ENCODE data around the gene EVA1C. TPM values are rescaled to one million over a fixed set of nuclear protein-coding genes. Genes with fewer than 3 reads are reported as not detected.
"Not testable (repeated sequence)": the region's sequence is repeated elsewhere in the genome, so short reads cannot be mapped to it uniquely, and the experiment has no call there.

Gene EVA1C
- total RNA-seq, 1 donor from 2014 or later: 36.3 TPM

GRCh38 chr21:32423320-32424190 is 11.0 kb downstream of the EVA1C start:
- no peak for DNase-seq (ENCODE audit: low read depth, low spot score)

GRCh38 chr21:32424191-32424535 is 11.7 kb downstream of the EVA1C start:
- DNase-seq (ENCODE audit: low read depth, low spot score): no peak

GRCh38 chr21:32424674-32425073 is 12.2 kb downstream of the EVA1C start:
- DNase-seq (ENCODE audit: low read depth, low spot score): no peak

DNA sequence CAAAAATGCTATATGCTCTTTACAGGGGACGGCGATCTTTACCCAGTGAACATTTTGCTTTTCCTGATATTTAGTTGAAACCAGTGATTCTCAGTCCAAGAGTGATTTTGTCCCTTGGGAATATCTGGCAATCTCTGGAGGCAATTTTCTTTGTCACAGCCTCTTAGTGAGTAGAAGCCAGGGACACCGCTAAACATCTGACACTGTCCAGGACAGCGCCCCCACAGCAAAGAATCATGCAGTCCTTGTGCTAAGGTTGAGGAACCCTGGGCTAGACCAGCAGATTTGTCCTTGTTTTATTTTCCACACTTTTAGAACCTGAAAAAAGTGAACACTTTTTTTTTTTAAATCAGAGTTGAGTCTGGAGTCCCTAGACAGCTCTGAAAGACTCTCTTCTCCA is 13.1 kb downstream of the EVA1C start:
- DNase-seq (ENCODE audit: low read depth, low spot score): no peak

DNA sequence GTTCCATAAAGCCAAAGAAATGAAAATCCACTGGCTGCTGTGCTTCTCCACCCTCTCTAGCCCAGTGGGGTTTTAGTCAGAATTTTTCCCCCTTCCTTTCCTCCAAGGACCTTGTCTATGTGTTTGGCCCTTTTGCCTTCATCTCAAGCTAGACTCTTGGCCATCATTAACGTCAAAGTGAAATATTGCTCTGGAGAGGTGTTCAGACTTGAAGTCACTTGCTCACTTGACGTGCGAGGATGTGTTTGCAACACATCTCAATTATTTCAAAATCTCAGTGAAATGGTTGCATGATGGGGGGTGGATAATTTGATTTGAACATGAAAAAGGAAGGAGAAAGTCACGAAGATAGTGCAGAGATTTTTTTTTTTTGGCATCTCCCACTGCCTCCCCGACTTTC is 13.6 kb downstream of the EVA1C start:
- DNase-seq (ENCODE audit: low read depth, low spot score): no peak

- no peak for DNase-seq (ENCODE audit: low read depth, low spot score)
These were observed 14.1 kb downstream of the EVA1C start for GRCh38 chr21:32426592-32427051.

DNA sequence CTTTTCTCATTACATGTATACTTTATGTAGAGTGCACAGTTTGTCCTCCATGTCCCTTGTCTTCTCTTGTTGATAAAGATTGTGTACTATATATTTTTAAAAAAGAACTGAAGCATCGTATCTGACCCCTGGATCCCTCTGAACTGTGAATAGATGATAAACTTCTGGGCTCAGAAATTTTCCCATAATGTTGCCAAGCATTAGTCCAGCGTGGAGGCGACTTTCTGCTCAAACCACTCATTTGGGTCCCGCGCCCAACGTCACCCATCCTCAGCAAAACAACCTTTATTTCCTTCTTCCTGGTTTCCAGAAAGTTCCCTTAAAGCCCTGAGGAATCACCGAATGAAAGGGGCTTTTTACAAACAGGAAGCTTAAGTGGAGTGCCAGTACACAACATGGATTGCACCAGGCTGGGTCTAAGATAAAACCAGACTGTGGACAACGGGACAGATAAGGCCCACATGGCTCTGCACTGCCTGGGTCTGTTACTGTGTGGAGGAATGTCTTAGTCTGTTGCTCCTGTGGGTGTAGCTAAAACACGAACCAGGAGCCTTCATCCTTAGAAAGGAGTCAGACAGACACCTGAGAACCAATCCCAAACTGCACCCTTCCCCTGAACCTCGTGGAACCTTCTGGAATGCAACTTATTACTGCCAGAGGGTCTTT is 15.6 kb downstream of the EVA1C start:
- no peak for DNase-seq (ENCODE audit: low read depth, low spot score)

GRCh38 chr21:32432982-32433660 is 20.6 kb downstream of the EVA1C start:
- DNase-seq (ENCODE audit: low read depth, low spot score): not testable (repeated sequence)

GRCh38 chr21:32437729-32438128 is 25.2 kb downstream of the EVA1C start:
- DNase-seq (ENCODE audit: low read depth, low spot score): peak; percentile 68

DNA sequence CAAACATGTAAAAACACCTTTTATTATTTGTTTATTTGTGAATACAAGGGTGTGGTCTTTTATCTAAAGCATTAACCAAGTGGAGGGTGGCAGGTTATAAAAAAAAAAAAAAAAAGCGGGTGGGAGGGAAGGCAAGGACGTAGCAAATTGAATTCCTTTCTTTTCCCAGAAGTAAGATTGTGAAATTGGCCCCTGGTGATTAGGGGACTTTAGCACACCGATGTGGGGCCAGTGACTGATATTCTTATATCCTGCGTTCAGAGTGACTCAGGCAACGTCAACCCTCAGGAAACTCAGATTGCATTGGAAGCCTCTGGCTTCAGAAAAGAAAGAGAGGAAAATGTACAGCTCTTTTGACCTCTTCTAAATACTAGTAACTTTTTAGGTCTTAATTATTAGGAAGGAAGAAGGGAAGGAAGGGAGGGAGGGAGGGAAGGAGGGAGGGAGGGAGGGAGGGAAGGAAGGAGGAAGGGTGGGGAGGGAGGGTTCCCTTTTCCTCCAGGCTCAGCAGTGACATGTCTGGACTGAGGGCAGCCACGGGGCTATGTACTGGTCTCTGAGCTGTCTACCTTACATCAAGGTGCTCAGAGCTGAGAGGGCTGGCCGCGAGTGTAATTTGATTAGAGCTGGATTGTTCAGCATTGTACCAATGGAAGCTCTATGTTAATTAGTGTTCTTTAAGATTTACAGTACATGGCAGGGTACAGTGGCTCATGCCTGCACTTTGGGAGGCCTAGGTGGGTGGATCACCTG is 30.2 kb downstream of the EVA1C start:
- peak; percentile 24 for DNase-seq (ENCODE audit: low read depth, low spot score)

- DNase-seq (ENCODE audit: low read depth, low spot score): no peak
These were observed 32.6 kb downstream of the EVA1C start for GRCh38 chr21:32445101-32445500.

DNA sequence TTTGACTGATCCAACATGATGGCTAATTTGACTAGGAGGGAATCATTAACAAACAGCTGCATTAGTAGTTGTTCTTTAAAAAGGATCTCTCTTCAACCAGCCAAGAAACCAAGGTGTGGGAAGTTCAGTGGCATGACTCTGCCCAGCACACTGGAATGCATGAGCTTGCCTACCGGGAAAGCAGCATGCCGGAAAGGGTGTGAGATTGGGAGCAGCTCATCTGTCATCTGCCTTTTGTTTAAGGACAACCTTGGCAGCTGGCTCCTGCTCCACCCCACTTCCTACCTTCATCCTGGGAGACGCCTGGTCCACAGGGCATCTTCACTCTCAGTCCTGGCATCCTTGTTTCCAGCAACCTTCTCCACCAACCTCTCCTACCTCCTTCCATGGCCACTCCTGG is 33.9 kb downstream of the EVA1C start:
- not testable (repeated sequence) for DNase-seq (ENCODE audit: low read depth, low spot score)

- no peak for DNase-seq (ENCODE audit: low read depth, low spot score)
These were observed 34.7 kb downstream of the EVA1C start for GRCh38 chr21:32447224-32447623.

DNA sequence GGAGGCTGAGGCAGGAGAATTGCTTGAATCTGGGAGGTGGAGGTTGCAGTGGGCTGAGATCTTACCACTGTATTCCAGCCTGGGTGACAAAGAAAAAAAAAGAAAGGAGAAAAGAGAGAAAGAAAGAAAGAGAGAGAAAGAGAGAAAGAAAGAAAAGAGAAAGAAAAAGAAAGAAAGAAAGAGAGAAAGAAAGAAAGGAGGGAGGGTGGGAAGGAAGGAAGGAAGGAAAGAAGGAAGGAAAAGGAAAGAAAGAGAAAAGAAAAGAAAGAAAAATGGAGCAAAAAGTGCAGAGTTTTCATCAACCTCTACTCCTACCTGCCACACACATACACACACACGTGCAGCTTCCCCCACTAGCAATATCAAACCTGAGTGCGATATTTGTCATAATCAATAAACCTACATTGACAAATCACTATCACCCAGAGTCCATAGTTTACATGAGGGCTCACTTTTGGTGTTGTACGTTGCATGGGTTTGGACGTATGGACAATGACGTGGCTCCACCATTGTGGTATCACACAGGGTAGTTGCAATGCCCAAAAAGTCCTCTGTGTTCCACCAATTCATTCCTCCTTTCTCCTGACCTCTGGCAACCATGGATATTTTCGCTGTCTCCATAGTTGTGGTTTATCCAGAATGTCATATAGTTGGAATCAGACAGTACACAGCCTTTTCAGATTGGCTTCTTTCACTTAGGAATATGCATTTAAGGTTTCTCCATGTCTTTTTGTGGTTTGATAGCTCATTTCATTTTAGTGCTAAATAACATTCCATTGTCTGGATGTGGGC is 36.5 kb downstream of the EVA1C start:
- no peak for DNase-seq (ENCODE audit: low read depth, low spot score)

GRCh38 chr21:32450881-32451701 is 38.6 kb downstream of the EVA1C start:
- DNase-seq (ENCODE audit: low read depth, low spot score): peak; percentile 37

- DNase-seq (ENCODE audit: low read depth, low spot score): not testable (repeated sequence)
These were observed 39.7 kb downstream of the EVA1C start for GRCh38 chr21:32452191-32452590.

DNA sequence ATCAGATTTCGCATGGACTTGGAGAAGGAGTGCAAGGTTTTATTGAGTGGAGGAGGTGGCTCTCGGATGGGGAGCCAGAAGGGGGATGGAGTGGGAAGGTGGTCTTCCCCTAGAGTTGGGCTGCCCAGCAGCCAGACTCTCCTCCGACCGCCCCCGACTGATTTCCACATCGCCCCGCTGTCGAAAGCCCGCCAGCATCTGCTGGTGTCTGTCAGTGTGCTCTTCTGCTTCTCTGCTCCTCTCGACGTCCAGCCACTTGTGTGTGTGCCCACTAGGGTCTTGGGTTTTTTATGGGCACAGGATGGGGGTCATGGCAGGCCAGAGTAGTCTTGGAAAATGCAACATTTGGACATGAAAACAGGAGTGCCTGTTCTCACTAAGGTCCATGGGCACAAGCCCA is 40.1 kb downstream of the EVA1C start:
- DNase-seq (ENCODE audit: low read depth, low spot score): no peak

DNA sequence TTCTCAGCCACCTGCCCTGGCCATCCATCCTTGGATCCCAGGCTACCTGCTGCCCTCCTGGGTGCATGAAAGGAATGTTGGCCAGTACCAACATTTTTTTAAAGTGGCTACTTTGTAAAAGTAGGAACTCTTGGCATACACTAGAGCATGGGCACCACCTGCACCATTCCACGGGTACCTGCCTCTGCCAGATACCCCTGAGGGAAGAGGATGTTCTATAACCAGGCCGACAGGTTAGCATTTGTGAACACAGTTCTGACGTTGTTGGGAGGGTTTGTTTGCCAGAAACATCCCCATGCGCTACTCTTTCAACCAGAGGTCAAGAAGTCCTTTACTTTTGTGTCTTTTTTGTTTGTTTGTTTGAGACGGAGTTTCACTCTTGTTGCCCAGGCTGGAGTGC is 43.0 kb downstream of the EVA1C start:
- no peak for DNase-seq (ENCODE audit: low read depth, low spot score)

- peak; percentile 36 for DNase-seq (ENCODE audit: low read depth, low spot score)
These were observed 44.0 kb downstream of the EVA1C start for GRCh38 chr21:32456497-32456918.

DNA sequence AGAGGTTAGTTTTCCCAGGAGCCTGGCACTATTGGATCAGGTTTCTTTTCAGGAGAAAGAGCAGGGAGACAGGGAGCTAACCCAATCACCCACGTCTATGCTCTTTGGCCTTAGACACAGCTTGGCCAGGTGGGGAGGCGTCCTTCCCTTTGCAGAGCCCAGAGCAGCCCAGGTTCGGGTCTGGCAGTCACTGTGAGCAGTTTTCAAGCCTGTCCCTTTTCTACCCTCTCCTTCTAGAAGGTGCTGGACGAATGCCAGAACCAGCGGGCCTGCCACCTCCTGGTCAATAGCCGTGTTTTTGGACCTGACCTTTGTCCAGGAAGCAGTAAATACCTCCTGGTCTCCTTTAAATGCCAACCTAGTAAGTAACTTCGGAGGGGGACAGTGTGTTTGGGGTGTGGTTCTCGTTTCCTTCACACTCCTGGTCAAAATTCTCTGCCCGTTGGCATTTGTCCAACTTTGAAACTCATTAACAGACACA is 44.9 kb downstream of the EVA1C start:
- no peak for DNase-seq (ENCODE audit: low read depth, low spot score)

Measured in pulmonary artery endothelial cell (primary cell).